PC-3 (cell line): ENCODE measurements around the gene PREX1.

Experiments used
- EZH2 ChIP-seq: fragments of 300-600 bp; sonication (generic); IDR thresholded peaks from one replicate; pipeline ENCODE4 v1.6.1; 2017; ENCODE audit warnings: antibody characterized with exemption, mild to moderate bottlenecking, low read length; ENCODE audit not compliant: unreplicated experiment
- TF ChIP-seq, protein P1 (sequence below): fragments of 300-600 bp; sonication (generic); conservative IDR thresholded peaks from 2 replicates; pipeline ENCODE4 v1.5.1; 2017; ENCODE audit warnings: antibody characterized with exemption, low read depth, mild to moderate bottlenecking, low read length

DNA sequence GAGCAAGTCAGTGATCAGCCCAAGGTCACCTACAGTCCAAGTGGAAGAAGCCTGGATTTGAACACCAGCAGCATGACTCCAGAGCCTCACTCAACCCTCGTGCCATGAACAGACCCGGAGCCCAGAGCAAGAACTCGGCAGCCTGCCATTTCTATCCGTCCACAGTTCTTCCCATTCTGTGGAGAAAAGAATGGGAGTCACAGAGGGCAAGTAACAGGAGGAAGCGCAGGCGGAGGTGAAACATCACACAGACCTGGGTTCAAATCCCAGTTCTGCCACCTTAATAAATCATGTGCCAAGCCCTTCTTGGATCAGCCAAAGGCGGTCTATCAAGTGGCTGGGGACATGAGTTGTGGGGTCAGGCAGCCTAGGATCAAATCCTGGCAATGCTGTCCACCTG, 4.3 kb downstream of the PREX1 start:
- TF ChIP-seq, protein P1, sequence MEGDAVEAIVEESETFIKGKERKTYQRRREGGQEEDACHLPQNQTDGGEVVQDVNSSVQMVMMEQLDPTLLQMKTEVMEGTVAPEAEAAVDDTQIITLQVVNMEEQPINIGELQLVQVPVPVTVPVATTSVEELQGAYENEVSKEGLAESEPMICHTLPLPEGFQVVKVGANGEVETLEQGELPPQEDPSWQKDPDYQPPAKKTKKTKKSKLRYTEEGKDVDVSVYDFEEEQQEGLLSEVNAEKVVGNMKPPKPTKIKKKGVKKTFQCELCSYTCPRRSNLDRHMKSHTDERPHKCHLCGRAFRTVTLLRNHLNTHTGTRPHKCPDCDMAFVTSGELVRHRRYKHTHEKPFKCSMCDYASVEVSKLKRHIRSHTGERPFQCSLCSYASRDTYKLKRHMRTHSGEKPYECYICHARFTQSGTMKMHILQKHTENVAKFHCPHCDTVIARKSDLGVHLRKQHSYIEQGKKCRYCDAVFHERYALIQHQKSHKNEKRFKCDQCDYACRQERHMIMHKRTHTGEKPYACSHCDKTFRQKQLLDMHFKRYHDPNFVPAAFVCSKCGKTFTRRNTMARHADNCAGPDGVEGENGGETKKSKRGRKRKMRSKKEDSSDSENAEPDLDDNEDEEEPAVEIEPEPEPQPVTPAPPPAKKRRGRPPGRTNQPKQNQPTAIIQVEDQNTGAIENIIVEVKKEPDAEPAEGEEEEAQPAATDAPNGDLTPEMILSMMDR, result no peak
- no peak for TF ChIP-seq EZH2
